HepG2 (cell line): ENCODE data around the gene TAC1. TPM values are rescaled to one million over a fixed set of nuclear protein-coding genes. Genes with fewer than 3 reads are reported as not detected.
A peak's percentile ranks its signal among the peaks of the same experiment; 100 is the strongest.

Experiments
- ATAC-seq: fragments of 200-7000 bp; cut with Tn5 transposase; 3 replicates; pipeline ENCODE4 v1.9.1; 2020; ENCODE audit warnings: mild to moderate bottlenecking, moderate library complexity
- Bru-seq: library from RNA; stranded (reverse); fragments of 400-500 nt; gene quantifications from one replicate; lab custom pipeline; 2021; lab: Mats Ljungman, UMichigan
- BruChase-seq, 2 experiments: library from RNA; stranded (reverse); fragments of 400-500 nt; gene quantifications; one replicate each; lab custom pipeline; 2021; lab: Mats Ljungman, UMichigan
- BruUV-seq: library from RNA; stranded (reverse); fragments of 400-500 nt; replicated peaks from 2 replicates; lab custom pipeline; 2021; lab: Mats Ljungman, UMichigan
- CTCF ChIA-PET: fragments of 300-600 bp; formaldehyde crosslinking; extraction: SDS; loops from one replicate; lab custom pipeline; 2021; ENCODE audit warnings: low total read pairs, inconsistent platforms, low intra/inter-chr PET ratio; lab: Yijun Ruan, JAX
- POLR2A ChIA-PET: fragments of 350-600 bp; sonication (Branson Sonifier 250); formaldehyde crosslinking; loops from one replicate; lab custom pipeline; 2020; ENCODE audit warnings: antibody characterized with exemption, inconsistent platforms; lab: Yijun Ruan, JAX
- DNase-seq: peaks from one replicate; pipeline ENCODE4 v3.0.0-alpha.2; 2015; ENCODE audit warnings: low spot score
- FAIRE-seq: peaks from 3 replicates; lab custom pipeline; 2011; peaks lifted over from hg19 to GRCh38; lab: Jason Lieb, UNC
- H2AFZ ChIP-seq: one replicate; pipeline ENCODE4 v1.6.1; 2011; ENCODE audit warnings: low read length, inconsistent platforms
- H3K27ac ChIP-seq: fragments of 300-600 bp; 3 replicates; pipeline ENCODE4 v1.8.0; 2011; ENCODE audit warnings: mixed run types, mild to moderate bottlenecking, mixed read lengths, low read length, inconsistent platforms; ENCODE audit not compliant: insufficient read depth; ENCODE audit errors: extremely low read length
- H3K27me3 ChIP-seq, 2 experiments: fragments of 200-600 bp in 1 of 2; 2 replicates in 1 of 2; 3 replicates in 1 of 2; pipeline versions ENCODE4 v1.6.0 to v1.8.0; 2011; ENCODE audit warnings: low read length in 2 of 2, mild to moderate bottlenecking in 2 of 2, moderate library complexity in 2 of 2, inconsistent platforms in 1 of 2; ENCODE audit not compliant: insufficient read depth in 2 of 2, control insufficient read depth in 1 of 2
- H3K36me3 ChIP-seq, 2 experiments: fragments of 200-600 bp in 1 of 2; replicated peaks in 1 of 2; 2 replicates in 1 of 2; 3 replicates in 1 of 2; pipeline versions ENCODE4 v1.5.1 to v1.8.0; 2011; ENCODE audit warnings: low read length in 2 of 2, inconsistent platforms in 1 of 2; ENCODE audit not compliant: insufficient read depth in 2 of 2, control insufficient read depth in 1 of 2
- H3K4me1 ChIP-seq: 2 replicates; pipeline ENCODE4 v1.5.1; 2012; ENCODE audit warnings: low read length, inconsistent platforms; ENCODE audit not compliant: insufficient read depth
- H3K4me2 ChIP-seq: 2 replicates; pipeline ENCODE4 v1.6.0; 2011; ENCODE audit warnings: low read depth, low read length, inconsistent platforms
- H3K4me3 ChIP-seq, 3 experiments: fragments of 200-600 bp in 1 of 3; sonication (generic), shearing (Covaris generic) in 1 of 3; replicated peaks in 1 of 3; 2 replicates each; pipeline ENCODE4 v1.5.1; 2011 to 2016; ENCODE audit warnings: low read length in 3 of 3, inconsistent platforms in 2 of 3, low read depth in 2 of 3, mild to moderate bottlenecking in 2 of 3, control low read depth in 1 of 3, mixed read lengths in 1 of 3; ENCODE audit not compliant: insufficient read depth in 1 of 3
- H3K79me2 ChIP-seq: one replicate; pipeline ENCODE4 v1.6.1; 2011; ENCODE audit warnings: low read length, inconsistent platforms; ENCODE audit not compliant: insufficient read depth
- H3K9ac ChIP-seq: 2 replicates; pipeline ENCODE4 v1.6.0; 2011; ENCODE audit warnings: mild to moderate bottlenecking, low read depth, low read length, inconsistent platforms; ENCODE audit not compliant: insufficient read depth
- H3K9me3 ChIP-seq: 2 replicates; pipeline ENCODE4 v1.5.1; 2012; ENCODE audit warnings: mild to moderate bottlenecking, low read length
- H4K20me1 ChIP-seq: 2 replicates; pipeline ENCODE4 v1.6.0; 2011; ENCODE audit warnings: inconsistent platforms, mild to moderate bottlenecking, low read length, moderate library complexity; ENCODE audit not compliant: insufficient read depth
- CREB1 ChIP-seq, 2 experiments: fragments of 450-650 bp in 1 of 2; IDR thresholded peaks; 2 replicates each; pipeline ENCODE4 v1.6.1; 2016 to 2017; ENCODE audit warnings: control low read depth in 1 of 2, mild to moderate bottlenecking in 1 of 2, missing compliant biosample characterization in 1 of 2, missing genetic modification characterization in 1 of 2
- PRPF4 ChIP-seq: fragments of 200-400 bp; formaldehyde crosslinking; IDR thresholded peaks from 2 replicates; pipeline ENCODE4 v1.6.1; 2016; ENCODE audit warnings: low read length, low read depth; ENCODE audit not compliant: poor library complexity, severe bottlenecking
- ZBTB7B ChIP-seq: sonication (generic); formaldehyde crosslinking; IDR thresholded peaks from 2 replicates; pipeline ENCODE4 v1.4.0; 2020; ENCODE audit warnings: missing genetic modification reagents
- ZNF589 ChIP-seq: sonication (generic); formaldehyde crosslinking; conservative IDR thresholded peaks from 2 replicates; pipeline ENCODE4 v1.8.0; 2022; ENCODE audit warnings: mild to moderate bottlenecking, moderate library complexity, missing genetic modification reagents
- WGBS: methylation state at CpG from one replicate; pipeline ENCODE4 v1.1.6; 2017; ENCODE audit warnings: low lambda C conversion rate; 5-methylcytosine and 5-hydroxymethylcytosine counted together
- in situ Hi-C: cut with HindIII; loops from 2 replicates; pipeline ENCODE4 v1.10.0; 2017; ENCODE audit warnings: low pct_unique_long_range_greater_than_20kb; ENCODE audit not compliant: extremely low pct_ligation_motif_present
- intact Hi-C: fragments of 100-400 bp; cut with micrococcal nuclease; formaldehyde crosslinking; loops from one replicate; pipeline ENCODE4 v1.10.0; 2022; ENCODE audit not compliant: unreplicated experiment
- long read RNA-seq, 2 experiments: library from RNA in 1 of 2; library from polyadenylated mRNA in 1 of 2; stranded (forward) in 1 of 2; unstranded in 1 of 2; transcript quantifications; one replicate each; pipeline ENCODE4 v2.0.0, GENCODE V29; 2019 to 2022
- polyA minus RNA-seq, 3 experiments: library from RNA; depleted of rRNA, polyadenylated mRNA; stranded (reverse); fragments of >200 nt; gene quantifications; 2 replicates each; pipeline ENCODE4 v1.2.3, GENCODE V29; 2011; ENCODE audit warnings: low replicate concordance in 1 of 3
- polyA plus RNA-seq, 8 experiments: library from polyadenylated mRNA; depleted of rRNA in 3 of 8; stranded (reverse) in 7 of 8; unstranded in 1 of 8; fragments of >200 nt; fragmentation: Illumina TruSeq in 4 of 8; extraction: Trizol in 4 of 8; gene quantifications; 2 replicates each; pipeline versions ENCODE4 v1.2.1 to v1.2.3, GENCODE V29; 2011 to 2016; ENCODE audit warnings: low read depth in 4 of 8, missing spikeins in 1 of 8, mixed read lengths in 1 of 8; ENCODE audit not compliant: insufficient read depth in 1 of 8
- total RNA-seq, 5 experiments: library from RNA; depleted of rRNA; stranded (reverse); fragments of >200 nt; fragmentation: Illumina TruSeq; extraction: Trizol; gene quantifications; 2 replicates each; pipeline ENCODE4 v1.2.3, GENCODE V29; 2016; ENCODE audit warnings: low read depth in 1 of 5
- TF ChIP-seq, protein P1 (sequence below): IDR thresholded peaks from 2 replicates; pipeline ENCODE4 v1.6.1; 2016; ENCODE audit warnings: low read depth, missing genetic modification reagents, missing compliant biosample characterization
- TF ChIP-seq, protein P2 (sequence below): sonication (generic); formaldehyde crosslinking; IDR thresholded peaks from 2 replicates; pipeline ENCODE4 v1.4.0; 2020; ENCODE audit warnings: mild to moderate bottlenecking, missing genetic modification reagents

TAC1 gene, protein sequence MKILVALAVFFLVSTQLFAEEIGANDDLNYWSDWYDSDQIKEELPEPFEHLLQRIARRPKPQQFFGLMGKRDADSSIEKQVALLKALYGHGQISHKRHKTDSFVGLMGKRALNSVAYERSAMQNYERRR
- total RNA-seq (2016; rRNA removed; fragmentation: Illumina TruSeq; extraction: Trizol) (not detected in 2 replicates), polyA plus RNA-seq (2011; rRNA removed) (not detected in 2 replicates), polyA minus RNA-seq (2011; rRNA and poly(A)+ RNA removed; ENCODE audit: low replicate concordance) (not detected in 2 replicates), Bru-seq, nascent RNA (not detected), BruChase-seq, experiment 1, labeled RNA remaining after a 6-hour chase (not detected), BruChase-seq, experiment 2, labeled RNA remaining after a 2-hour chase (not detected)
- not detected in 2 replicates for total RNA-seq (2016; cell fraction: cytosol; rRNA removed; fragmentation: Illumina TruSeq; extraction: Trizol; ENCODE audit: low read depth)
- not detected in 2 replicates for total RNA-seq (2016; cell fraction: insoluble cytoplasmic fraction; rRNA removed; fragmentation: Illumina TruSeq; extraction: Trizol)
- total RNA-seq (2016; cell fraction: membrane; rRNA removed; fragmentation: Illumina TruSeq; extraction: Trizol) = not detected in 2 replicates
- not detected in 2 replicates for total RNA-seq (2016; cell fraction: nucleus; rRNA removed; fragmentation: Illumina TruSeq; extraction: Trizol)
- not detected in 2 replicates for polyA plus RNA-seq (2011; cell fraction: cytosol; rRNA removed)
- polyA plus RNA-seq (2011; cell fraction: nucleus; rRNA removed) = not detected in 2 replicates
- not detected in 2 replicates for polyA plus RNA-seq (2012)
- not detected in 2 replicates for polyA plus RNA-seq (2016; cell fraction: cytosol; fragmentation: Illumina TruSeq; extraction: Trizol; ENCODE audit: low read depth)
- not detected in 2 replicates for polyA plus RNA-seq (2016; cell fraction: insoluble cytoplasmic fraction; fragmentation: Illumina TruSeq; extraction: Trizol; ENCODE audit: low read depth)
- polyA plus RNA-seq (2016; cell fraction: membrane; fragmentation: Illumina TruSeq; extraction: Trizol; ENCODE audit: low read depth) = not detected in 2 replicates
- not detected in 2 replicates for polyA plus RNA-seq (2016; cell fraction: nucleus; fragmentation: Illumina TruSeq; extraction: Trizol; ENCODE audit: insufficient read depth, low read depth)
- not detected in 2 replicates for polyA minus RNA-seq (2011; cell fraction: cytosol; rRNA and poly(A)+ RNA removed)
- polyA minus RNA-seq (2011; cell fraction: nucleus; rRNA and poly(A)+ RNA removed) = not detected in 2 replicates
- long read RNA-seq, experiment 1 = 0 reads
- long read RNA-seq, experiment 2 = 0 reads

DNA sequence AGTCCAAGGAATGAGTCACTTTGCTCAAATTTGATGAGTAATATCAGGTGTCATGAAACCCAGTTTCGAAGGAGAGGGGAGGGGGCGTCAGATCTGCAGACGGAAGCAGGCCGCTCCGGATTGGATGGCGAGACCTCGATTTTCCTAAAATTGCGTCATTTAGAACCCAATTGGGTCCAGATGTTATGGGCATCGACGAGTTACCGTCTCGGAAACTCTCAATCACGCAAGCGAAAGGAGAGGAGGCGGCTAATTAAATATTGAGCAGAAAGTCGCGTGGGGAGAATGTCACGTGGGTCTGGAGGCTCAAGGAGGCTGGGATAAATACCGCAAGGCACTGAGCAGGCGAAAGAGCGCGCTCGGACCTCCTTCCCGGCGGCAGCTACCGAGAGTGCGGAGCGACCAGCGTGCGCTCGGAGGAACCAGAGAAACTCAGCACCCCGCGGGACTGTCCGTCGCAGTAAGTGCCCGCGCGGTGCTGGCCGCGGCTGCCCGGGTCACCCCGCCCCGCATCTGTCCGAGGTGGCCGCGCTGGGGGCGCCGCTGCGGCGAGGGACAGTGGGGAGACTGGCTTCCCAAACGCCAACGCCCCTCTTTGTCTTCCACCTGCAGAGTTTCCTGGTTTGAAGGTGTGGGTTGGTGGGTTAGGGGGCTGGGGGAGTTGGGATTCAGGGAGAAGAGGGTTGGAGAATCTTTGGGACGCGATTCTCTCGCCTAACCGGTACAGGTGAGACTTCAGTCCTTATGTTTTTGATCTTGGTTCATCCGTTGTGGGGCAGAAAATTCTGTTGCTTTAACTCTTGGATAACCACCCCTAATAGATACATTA is at the start of gene TAC1:
Gene TAC1 (plus strand): TSS at position 351 of the 829 bp plus-strand sequence. CDS start 527 bp downstream, outside the sequence.
- in situ Hi-C loops = no loop called here
- WGBS = 71% methylated on average over 38 of the region's 57 CpGs
- no peak for DNase-seq
- BruUV-seq = no TSS peak
- intact Hi-C loops = no loop called here
- Histone ChIP-seq H3K36me3 (no peaks in the 10 kb centered on the region), H2AFZ (no peak within 1 kb of the TSS)
- POLR2A ChIA-PET = no interaction called here
- TF ChIP-seq ZBTB7B = no peak
- TF ChIP-seq, protein P1, sequence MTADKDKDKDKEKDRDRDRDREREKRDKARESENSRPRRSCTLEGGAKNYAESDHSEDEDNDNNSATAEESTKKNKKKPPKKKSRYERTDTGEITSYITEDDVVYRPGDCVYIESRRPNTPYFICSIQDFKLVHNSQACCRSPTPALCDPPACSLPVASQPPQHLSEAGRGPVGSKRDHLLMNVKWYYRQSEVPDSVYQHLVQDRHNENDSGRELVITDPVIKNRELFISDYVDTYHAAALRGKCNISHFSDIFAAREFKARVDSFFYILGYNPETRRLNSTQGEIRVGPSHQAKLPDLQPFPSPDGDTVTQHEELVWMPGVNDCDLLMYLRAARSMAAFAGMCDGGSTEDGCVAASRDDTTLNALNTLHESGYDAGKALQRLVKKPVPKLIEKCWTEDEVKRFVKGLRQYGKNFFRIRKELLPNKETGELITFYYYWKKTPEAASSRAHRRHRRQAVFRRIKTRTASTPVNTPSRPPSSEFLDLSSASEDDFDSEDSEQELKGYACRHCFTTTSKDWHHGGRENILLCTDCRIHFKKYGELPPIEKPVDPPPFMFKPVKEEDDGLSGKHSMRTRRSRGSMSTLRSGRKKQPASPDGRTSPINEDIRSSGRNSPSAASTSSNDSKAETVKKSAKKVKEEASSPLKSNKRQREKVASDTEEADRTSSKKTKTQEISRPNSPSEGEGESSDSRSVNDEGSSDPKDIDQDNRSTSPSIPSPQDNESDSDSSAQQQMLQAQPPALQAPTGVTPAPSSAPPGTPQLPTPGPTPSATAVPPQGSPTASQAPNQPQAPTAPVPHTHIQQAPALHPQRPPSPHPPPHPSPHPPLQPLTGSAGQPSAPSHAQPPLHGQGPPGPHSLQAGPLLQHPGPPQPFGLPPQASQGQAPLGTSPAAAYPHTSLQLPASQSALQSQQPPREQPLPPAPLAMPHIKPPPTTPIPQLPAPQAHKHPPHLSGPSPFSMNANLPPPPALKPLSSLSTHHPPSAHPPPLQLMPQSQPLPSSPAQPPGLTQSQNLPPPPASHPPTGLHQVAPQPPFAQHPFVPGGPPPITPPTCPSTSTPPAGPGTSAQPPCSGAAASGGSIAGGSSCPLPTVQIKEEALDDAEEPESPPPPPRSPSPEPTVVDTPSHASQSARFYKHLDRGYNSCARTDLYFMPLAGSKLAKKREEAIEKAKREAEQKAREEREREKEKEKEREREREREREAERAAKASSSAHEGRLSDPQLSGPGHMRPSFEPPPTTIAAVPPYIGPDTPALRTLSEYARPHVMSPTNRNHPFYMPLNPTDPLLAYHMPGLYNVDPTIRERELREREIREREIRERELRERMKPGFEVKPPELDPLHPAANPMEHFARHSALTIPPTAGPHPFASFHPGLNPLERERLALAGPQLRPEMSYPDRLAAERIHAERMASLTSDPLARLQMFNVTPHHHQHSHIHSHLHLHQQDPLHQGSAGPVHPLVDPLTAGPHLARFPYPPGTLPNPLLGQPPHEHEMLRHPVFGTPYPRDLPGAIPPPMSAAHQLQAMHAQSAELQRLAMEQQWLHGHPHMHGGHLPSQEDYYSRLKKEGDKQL (CRISPR knock-in tag) = no peak
- 0 out of 2 replicates have a peak, but pooled peaks have one; percentile 14 for TF ChIP-seq CREB1 (IDR thresholded peaks at IDR 0.05)
- no peak for TF ChIP-seq CREB1 (CRISPR knock-in tag; IDR thresholded peaks at IDR 0.05)
- TF ChIP-seq, protein P2, sequence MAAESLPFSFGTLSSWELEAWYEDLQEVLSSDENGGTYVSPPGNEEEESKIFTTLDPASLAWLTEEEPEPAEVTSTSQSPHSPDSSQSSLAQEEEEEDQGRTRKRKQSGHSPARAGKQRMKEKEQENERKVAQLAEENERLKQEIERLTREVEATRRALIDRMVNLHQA (CRISPR knock-in tag) = no peak
- no peak for TF ChIP-seq ZNF589 (CRISPR knock-in tag)
- TF ChIP-seq PRPF4 = no peak
- TF ChIP-seq, all 625 proteins: peak for 1
- Histone ChIP-seq H3K27me3 (peaks cover 0 to 31% of the 10 kb centered on the region in 2 experiments; a peak in 2 of 5 replicates), H3K27ac (no peak within 1 kb of the TSS), H3K4me2 (no peak within 1 kb of the TSS), H3K79me2 (no peaks in the 10 kb centered on the region), H3K9me3 (no peaks in the 10 kb centered on the region), H4K20me1 (no peaks in the 10 kb centered on the region), H3K4me1 (no peaks in the 10 kb centered on the region), H3K9ac (no peak within 1 kb of the TSS), H3K4me3 (no peak within 1 kb of the TSS)
- CTCF ChIA-PET = no interaction called here
- FAIRE-seq (no peak), ATAC-seq (no peak)
